HG02981 (cell line): ENCODE data around the gene RAB4B.
"Not testable (repeated sequence)": the region's sequence is repeated elsewhere in the genome, so short reads cannot be mapped to it uniquely, and the experiment has no call there.

Source experiments
- ATAC-seq: cut with Tn5 transposase; IDR thresholded peaks from one replicate; pipeline ENCODE4 v1.9.1; 2021; ENCODE audit warnings: mild to moderate bottlenecking, moderate library complexity; ENCODE audit not compliant: unreplicated experiment

The RAB4B gene

DNA sequence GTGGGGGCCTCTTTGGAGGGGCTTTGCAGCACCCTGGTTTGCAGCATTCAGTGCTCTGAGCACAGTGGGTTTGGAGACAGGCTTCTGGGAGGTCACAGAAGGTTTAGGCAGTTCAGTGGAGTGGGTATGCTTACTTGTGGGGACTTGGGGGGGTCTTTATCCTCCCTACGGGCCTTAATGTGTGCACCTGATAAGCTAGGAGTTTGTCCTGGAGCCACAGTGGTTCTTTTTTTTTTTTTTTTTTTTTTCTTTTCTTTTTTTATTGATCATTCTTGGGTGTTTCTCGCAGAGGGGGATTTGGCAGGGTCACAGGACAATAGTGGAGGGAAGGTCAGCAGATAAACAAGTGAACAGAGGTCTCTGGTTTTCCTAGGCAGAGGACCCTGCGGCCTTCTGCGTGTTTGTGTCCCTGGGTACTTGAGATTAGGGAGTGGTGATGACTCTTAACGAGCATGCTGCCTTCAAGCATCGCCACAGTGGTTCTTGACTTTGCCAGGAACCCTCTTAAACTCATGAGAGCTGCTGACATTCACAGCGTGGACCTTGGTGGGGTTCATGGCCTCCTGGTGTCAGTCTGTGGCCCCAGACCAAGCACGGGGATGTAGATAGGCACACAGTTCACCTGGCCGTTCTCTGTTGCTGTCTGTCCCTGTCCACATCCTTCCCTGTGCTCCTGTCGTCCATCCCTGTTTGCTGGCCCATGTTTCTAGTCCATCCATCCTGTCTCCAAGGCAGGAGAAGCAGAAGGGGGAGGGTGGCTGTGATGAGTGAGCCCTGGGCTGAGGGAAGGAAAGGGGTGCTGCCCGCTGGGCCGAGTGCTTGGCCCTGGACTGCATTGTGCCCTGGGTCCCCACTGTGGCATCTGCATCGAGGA is 23.6 kb downstream of the RAB4B start:
- ATAC-seq: no peak

DNA sequence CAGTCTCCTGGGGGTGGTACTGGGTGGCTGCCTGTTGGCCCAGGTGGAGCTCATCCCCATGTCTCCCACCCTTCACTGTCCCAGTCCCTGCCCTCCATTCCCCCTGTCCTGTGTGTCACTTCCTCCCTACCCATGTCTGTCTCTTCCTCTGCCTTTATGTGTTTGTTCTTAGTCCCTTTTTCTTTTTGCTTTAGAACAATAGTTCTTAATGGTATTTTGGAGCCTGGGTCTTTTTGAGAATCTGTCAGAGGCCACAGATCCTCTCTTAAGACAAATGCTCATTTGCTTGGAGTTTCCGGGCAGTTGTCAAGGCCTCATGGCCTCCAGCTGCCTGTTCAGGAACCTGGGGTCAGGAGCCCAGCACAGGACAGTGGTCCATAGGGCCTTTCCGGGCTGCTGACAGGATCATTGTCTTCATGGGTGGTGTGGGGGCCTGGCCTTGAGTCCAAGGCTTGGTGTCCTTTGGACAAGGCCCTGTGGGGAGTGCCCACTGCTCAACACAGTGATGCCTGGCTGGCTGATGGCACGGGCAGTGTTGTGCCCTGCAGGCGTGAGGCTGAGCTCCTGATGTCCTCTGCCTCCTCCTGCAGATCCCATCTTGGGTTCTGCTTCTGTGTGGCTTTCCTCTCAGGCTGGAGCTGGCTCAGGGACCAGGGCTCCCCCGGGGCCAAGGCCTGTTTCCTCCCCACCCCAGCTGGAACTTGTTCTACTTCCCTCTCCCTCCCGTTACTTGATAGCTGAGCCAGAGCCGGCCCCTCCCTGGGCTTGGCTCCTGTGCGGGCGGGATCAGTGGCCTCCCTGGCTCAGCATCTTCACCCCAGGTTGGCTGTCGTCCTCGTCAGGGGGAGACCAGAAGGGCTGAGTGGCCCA is 24.5 kb downstream of the RAB4B start:
- ATAC-seq: no peak

DNA sequence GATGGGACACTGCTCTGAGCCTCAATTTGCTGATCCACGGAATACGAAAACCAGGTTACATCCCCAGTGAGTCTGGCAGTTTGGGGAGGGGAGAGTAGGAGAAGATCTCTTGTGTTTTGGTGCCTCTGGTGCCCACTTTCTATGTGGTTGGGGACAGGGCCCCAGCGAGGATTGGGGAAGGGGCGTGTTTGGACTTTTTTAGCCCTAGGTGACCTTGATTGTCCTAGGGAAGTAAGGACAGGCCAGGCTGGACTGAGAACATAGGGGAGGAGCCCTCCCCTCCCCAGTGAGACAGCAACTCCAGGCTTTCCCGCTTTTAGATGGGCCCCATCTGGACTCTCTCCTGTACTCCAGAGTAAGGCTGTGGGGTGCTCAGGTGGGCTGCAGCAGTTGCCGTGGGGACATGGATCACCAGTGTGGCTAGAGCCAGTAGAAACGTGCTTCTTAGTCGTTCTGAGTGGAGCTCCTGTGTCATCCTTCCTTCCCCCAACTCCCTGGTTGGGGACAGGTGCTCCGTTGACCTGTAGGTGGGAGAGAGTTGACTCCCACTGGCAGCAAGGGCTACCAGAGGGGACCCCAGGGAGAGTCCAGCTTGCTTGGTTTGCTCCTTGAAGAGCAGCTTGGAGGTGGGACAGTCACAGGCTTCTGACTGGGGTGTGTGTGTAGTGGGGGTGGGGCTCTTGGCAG is 25.3 kb downstream of the RAB4B start:
- ATAC-seq: no peak

DNA sequence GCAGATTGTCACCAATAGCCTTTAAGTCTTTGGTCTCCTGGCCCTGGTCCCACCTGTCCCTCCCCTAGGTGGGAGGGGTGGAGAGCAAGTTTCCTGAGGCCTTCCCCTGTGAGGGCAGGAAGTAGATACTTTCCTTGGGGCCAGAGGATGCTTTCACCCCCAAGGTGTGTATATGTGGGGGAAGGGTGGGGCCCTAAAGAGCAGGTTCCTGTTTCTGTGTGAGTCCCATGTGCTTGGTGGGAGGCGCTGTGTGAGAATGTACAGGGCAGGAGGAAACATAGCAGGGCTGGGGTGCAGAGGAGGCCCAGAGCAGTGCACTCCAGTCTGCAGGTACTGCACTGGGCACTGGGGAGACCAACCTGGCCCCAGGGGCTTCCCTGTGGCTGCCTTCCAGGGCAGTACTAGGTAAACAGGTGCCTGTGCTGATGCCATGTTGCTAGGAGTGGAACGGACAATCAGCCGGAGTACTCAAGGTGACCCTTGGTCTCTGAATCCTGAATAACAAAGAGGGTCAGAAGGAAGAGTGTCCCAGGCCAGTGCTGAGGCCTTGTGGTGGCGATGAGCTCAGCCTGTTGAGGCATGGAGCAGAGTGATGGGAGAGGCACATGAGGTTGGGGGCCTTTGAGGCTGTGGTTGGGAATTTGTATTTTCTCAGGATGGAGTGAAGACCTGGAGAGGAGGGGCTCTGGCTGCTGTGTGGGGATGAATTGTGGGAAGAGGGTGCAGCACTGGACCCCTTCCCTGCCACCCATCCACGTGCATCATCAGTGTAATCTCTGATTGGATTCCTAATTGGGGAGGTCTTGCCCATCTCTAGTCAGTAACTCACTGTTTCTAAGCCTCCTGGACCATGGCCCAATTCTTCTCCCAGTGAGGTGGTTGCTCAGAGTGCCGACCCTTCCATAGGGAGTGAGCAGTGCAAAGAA is 26.1 kb downstream of the RAB4B start:
- ATAC-seq: no peak

DNA sequence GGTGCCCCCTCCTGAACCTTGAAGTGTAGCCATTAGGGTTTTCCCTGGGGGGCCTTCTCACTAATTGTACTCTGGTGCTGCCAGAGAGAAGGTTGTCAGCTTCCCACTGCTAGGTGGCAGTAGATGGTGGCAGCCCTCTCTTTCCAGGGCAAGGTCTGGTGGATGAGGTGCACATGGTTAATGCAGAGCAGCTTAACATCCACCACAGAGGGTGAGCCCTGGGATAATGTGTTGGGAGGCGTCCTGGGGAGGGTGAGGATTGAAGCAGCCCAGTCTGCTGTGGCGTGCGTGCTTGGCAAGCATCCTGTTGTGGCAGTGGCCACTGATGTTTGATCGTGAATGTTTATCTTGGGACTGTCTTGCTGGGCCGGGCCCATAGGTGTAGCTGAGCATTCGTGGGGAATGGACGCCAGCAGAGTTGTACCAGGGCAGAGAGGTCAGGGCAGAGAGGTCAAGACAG is 26.8 kb downstream of the RAB4B start:
- no peak for ATAC-seq

DNA sequence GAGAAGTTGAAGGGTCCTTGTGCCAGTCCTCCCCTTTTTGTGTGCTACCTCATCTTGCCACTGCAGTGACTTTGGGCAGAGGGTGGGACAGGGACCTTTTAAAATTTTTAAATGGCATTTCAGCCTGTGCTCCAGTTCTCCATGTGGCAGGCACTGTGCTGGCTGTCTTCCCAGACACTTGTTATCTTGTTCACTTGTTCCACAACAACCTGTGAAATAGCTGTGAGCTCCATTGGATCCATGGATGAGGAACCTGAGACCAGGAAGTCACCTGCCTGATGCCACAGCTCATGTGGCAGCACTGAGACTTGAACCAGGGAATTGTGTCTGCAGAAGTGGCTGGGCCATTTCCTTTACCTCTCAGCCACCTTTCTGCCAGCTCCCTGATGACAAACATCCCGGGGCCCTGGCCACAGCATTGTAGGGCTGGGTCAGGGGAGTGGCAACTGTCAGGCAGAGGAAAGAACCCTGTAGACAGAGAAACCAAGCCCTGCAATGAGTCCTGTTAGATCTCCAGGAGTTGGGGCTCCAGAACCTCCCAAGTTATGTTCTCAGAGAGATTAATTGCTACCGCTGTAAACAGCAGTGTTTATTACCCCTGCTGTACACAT is 27.3 kb downstream of the RAB4B start:
- ATAC-seq: no peak

DNA sequence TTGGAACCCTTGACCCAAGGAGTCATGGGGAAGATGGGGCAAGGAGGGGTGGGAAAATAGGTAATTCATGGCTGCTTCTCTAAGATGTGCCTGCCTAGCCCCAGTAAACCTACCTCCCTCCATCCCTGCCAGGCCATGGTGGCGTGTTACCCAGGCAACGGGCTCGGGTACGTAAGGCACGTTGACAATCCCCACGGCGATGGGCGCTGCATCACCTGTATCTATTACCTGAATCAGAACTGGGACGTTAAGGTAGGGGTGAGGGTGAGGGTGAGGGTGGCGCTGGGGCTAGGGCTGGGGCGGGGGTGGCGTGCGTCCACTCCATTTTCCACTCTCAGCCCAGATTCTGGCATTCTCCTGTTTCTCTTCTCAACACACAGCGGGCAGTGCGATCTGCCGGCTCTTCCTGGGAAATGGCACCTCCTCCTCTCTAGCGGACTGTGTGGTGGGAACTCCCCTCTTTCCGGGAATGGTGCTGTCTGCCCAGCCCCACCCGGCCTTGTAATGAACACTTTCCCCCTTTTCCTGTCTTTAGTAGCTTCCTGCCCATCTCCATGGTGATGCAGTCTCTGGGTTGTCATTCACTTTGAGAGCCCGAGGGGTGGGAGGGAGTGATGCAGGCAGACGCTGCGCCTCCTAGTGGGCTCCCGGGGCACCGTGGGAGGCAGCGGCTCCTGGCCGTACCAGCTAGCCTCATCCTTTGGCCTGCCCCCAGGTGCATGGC is 28.5 kb downstream of the RAB4B start:
- ATAC-seq: no peak

DNA sequence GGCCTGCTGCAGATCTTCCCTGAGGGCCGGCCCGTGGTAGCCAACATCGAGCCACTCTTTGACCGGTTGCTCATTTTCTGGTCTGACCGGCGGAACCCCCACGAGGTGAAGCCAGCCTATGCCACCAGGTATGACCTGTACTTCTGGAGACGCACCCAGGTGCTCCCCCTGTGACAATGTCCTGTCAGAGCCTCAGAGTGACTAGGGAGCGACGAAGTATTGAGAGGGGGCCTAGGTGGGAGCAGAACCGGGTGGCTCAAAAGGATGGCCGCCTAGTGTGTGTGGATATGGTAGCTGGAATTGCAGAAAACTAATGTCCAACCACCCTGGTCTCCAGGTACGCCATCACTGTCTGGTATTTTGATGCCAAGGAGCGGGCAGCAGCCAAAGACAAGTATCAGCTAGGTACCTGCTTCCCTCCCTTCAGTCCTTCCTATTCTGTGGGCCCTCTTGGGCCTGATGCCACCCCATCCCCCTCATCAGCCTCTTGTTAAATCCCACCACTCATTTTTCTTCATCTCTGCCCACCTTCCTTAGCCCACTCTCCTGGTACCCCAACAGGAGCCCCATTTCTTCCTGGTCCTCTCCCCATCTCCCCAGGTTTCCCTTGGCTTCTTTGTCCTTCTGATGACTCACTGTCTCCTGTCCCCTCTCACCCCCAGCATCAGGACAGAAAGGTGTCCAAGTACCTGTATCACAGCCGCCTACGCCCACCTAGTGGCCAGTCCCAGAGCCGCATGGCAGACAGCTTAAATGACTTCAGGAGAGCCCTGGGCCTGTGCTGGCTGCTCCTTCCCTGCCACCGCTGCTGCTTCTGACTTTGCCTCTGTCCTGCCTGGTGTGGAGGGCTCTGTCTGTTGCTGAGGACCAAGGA is 29.3 kb downstream of the RAB4B start:
- no peak for ATAC-seq

DNA sequence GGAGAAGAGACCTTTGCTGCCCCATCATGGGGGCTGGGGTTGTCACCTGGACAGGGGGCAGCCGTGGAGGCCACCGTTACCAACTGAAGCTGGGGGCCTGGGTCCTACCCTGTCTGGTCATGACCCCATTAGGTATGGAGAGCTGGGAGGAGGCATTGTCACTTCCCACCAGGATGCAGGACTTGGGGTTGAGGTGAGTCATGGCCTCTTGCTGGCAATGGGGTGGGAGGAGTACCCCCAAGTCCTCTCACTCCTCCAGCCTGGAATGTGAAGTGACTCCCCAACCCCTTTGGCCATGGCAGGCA is 29.9 kb downstream of the RAB4B start:
- ATAC-seq: no peak

DNA sequence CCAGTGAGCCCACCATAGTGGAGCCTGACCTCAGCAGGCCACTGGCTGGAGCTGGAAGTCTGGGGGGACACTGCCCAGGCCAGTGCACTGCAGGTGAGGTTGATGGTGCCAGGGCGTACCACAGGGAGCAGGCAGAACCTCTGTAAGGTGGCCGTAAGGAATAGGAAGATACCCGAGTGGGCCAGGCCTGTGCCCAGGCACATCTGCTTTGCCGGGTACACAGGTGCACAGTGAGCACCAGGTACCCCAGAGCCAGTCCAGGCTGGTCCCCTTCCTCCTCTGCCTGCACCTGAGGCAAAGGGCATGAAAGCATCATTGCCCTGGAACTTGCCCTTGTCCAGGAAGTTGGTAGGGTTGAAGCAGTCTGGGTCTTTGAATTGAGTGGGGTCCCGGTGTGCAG is 30.4 kb downstream of the RAB4B start:
- no peak for ATAC-seq

DNA sequence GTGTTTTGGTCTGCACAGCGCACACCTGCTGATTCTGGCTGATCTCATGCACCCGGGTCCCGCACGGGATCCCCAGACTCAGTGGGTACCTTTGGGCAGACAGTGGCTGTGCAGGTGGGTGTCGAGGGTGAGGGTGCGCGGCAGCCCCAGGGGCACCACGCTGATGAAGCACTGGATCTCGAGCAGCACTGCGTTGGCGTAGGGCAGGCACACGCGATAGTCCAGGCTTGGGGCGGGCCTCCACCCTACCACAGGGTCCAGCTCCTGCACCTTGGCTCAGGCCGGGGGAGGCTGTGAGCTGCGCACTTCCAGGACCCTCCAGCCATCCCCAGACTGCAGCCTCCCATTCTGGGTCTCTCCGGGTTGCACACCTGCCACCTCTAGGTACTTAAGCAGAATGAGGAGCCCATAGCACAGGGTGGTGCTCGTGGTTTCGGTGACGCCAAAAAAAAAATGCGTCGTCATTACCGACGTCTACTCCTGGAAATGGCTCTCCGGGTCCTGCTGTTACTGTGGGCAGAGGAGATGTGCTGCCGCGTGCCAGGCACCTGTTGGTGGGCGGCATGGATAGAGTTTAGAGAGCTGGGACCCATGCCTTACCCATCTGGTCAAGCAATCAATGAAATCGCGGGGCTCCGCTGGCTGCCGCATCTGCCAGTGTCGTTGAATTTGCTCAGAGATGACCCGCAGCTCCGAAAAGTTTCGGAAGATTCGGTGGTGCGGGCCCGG is 31.5 kb downstream of the RAB4B start:
- no peak for ATAC-seq

DNA sequence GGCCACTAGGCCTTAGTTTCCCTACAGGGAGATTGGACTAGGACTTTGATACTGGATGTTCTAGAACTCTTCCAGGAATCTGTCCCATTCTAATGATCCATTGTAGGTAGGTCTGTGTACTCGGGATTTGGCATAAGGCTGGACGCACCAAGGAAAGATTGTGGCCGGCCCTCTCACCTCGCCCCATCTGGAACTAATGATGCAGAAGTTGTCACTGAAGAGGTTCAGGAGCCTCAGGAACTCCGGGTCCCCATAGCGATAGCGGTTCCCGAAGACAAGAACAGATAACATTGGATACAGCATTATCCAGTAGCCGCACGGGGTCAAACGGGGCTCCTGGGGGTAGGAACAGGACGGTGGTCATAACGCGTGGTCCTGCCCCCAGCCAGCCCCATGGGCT is 32.1 kb downstream of the RAB4B start:
- ATAC-seq: no peak

DNA sequence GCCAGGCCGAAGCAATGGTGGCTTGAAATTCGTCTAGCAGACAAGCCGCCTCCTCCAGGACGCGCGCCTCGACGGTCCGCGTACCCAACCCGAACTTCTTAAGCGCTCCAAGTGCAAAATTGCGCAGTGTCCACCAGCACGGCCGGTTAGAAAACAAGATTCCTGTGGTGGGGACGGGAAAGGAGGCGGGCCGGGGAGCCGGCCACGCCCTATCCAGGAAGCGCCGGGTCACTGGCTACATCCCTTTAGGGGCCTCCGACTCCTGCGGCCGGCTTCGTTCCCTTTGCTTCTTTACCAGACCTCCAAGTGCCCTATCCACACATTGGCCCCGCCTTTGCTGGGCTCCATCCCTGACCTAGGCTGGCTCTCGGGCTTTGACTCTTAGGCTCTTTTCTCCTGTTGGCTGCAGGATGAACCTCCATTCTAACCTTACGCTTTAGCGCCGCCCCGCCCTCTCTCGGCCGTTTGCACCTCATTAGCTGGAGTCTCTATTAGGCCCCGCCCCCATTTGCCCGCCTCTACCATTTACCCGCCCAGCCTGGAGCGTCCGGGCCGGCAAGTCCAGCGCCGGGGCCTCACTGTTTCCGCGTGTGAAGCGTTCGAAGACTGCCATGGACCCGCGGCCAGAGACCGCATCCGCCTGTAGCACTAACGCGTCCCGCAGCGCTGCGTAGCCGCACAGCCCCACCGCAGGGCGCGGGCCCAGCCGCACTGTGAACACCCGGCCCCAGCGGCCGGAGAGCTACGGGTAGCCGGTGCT is 32.8 kb downstream of the RAB4B start:
- ATAC-seq: peak; percentile 63

DNA sequence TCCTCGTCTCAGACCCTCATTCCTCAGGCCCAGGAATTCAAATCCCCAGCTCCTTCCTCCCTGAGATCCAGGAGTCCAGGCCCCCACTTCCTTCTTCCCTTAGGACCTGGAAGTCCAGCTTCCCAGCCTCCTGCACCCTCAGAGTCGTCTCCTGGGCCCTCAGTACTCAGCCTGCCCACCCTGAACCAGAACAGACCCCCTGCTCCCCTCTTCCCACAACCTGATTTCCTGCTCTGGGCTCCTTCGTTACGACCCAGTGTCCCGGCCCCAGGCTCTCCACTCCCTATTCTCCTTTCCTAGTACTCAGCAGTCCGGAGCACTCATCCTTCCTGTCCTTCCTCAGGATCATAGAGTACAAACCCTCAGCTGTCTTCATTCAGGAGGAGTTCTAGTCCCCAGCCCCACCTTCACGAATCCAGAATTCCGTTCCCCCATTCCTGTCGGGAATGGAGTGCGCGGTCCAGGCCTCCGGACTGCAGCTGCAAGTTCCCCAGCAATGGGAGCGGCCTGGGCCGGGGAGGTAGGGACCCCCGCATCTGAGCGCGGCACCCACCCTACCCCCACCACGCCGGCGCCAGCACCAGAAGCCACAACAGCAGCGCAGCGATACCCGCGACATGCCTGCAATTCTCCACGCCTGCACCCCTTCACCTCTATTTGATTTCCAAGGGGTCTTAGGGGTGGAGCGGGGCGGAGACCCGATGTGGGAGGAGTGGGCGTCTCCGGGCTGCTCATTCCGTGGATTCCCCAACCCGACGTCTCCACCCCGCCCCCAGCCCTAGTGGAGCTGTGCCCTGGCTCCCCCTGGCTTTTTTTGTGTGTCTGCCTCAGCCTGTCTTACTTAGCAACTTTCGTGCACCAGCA is 33.7 kb downstream of the RAB4B start:
- no peak for ATAC-seq

DNA sequence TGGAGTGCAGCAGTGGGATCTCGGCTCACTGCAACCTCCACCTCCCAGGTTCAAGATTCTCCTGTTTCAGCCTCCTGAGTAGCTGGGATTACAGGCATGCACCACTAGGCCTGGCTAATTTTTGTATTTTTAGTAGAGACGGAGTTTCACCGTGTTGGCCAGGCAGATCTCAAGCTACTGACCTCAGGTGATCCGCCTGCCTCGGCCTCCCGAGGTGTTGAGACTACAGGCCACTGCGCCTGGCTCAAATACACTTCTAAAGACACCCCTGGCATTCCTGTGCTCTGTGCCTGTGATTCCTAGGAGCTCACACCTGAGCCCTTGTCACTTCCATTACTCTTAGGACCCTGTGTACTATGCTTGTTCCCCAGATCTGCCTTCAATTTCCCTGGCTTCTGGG is 34.5 kb downstream of the RAB4B start:
- not testable (repeated sequence) for ATAC-seq

DNA sequence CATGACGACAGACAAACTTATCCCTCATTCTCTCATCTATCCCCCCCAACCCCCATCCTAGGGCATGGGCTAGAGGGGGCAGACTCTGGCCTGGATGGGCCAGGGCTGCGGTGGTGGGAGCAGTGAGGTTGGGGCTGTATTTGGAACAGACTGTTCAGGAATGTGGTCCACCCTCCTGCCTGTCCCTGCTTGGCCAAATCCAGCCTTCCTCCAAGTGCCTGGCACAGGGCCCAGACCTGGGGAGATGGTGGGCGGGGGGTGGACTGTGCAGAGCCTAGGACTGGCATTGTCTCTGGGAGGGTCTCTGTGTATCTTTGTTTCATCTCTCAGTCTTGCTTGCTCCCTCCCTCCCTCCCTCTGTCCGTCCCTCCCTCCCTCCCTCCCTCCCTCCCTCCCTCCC is 35.1 kb downstream of the RAB4B start:
- ATAC-seq: no peak
